ENCODE measurements around the gene NEU2.
A peak's percentile ranks its signal among the peaks of the same experiment; 100 is the strongest.

DNA sequence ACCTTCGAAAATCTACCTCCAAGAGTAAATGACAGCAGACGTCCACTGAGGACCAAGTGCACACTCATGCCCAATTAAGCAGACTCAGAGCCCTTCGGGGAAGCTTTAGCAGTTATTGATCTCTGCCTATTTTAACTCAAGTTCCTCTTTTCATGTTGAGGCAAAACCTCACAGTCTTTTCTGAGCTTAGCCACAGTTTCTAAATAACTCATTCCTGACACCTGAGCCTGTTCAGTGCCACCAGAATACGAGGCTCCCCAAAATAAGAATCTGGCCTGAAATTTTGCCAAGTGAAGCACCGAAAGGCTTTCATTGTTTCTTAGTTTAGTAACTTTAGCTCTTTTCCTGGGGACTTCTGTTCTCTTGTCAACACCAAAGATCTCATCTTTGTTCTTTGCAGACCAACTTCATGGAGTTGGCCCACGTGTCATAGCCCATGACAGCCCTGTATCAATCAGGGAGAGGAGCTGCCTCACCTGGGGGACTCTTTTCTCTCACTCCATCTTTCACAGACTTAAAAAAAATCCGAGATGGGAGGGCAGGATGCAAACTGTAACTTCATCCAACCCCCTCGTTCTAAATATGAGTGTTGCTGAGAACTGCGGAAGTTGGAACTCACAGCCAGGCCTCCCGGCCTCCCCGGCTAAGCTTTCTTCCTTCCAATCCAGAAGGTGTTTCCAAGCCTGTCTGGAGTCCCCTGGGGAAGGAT, 49.9 kb downstream of the NEU2 start:
- TF ChIP-seq, protein P1, sequence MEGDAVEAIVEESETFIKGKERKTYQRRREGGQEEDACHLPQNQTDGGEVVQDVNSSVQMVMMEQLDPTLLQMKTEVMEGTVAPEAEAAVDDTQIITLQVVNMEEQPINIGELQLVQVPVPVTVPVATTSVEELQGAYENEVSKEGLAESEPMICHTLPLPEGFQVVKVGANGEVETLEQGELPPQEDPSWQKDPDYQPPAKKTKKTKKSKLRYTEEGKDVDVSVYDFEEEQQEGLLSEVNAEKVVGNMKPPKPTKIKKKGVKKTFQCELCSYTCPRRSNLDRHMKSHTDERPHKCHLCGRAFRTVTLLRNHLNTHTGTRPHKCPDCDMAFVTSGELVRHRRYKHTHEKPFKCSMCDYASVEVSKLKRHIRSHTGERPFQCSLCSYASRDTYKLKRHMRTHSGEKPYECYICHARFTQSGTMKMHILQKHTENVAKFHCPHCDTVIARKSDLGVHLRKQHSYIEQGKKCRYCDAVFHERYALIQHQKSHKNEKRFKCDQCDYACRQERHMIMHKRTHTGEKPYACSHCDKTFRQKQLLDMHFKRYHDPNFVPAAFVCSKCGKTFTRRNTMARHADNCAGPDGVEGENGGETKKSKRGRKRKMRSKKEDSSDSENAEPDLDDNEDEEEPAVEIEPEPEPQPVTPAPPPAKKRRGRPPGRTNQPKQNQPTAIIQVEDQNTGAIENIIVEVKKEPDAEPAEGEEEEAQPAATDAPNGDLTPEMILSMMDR (IDR thresholded peaks at IDR 0.05; ENCODE audit: low read depth, low read length), result no peak
- TF ChIP-seq POLR2A (IDR thresholded peaks at IDR 0.05; ENCODE audit: extremely low read depth, insufficient read length) (no peak), MYC (IDR thresholded peaks at IDR 0.05; ENCODE audit: low read depth, low read length) (no peak)
- TF ChIP-seq, protein P2, sequence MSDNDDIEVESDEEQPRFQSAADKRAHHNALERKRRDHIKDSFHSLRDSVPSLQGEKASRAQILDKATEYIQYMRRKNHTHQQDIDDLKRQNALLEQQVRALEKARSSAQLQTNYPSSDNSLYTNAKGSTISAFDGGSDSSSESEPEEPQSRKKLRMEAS (IDR thresholded peaks at IDR 0.05; ENCODE audit: low read depth, low read length), result 0 out of 2 replicates have a peak, but pooled peaks have one; percentile 14

Data from NB4 (cell line).